M059J (cell line): ENCODE results near the gene TNS1. TPM values are rescaled to one million over a fixed set of nuclear protein-coding genes. Genes with fewer than 3 reads are reported as not detected.

Experiments used
- DNase-seq: peaks from one replicate; pipeline ENCODE4 v3.0.0-alpha.2; 2012; ENCODE audit warnings: low read depth
- total RNA-seq: library from RNA; depleted of rRNA; stranded (reverse); fragments of >200 nt; shearing (Covaris generic); gene quantifications from 2 replicates; pipeline ENCODE4 v1.2.3, GENCODE V29; 2014

Gene TNS1
- total RNA-seq, 1 experiment from 2014 or later, result 2.6 TPM

GRCh38 chr2:217980036-217980435 is 22.8 kb downstream of the TNS1 start:
- no peak for DNase-seq

GRCh38 chr2:217979151-217979811 is 23.5 kb downstream of the TNS1 start:
- no peak for DNase-seq

- no peak for DNase-seq
These were observed 24.2 kb downstream of the TNS1 start for GRCh38 chr2:217978536-217979150.

DNA sequence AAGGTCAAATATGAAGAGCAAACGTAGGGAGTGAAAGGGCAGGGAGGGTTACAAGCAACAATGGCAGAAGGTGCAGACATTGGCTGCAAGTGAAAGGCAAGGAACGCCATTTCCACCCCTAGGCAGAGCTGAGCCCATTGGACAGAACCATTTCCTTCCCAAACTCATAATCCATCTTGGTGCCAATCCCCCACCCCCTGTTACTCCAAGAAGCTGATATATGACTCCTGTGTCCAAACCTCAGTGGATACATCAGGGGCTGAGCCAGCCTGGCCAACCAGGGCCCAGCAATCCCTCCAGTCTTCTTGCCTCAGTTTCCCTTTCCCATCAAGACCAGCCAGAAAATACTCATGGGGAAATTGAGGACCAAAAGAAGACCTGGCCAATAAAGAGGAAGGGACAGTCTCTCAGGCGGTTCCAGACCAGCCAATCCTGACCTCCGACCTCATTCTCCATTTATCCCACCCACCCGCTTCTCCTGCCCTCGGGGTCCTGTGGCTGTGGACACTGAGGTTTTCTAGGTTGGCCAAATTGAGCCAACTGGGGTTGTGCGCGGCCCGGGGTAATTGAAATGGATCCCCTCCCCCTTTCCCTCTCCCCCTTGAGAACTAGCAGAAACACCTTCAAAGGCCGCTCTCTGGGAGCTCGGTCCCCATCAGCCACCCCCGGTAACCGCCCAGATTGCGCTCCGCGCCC is 24.8 kb downstream of the TNS1 start:
- no peak for DNase-seq

DNA sequence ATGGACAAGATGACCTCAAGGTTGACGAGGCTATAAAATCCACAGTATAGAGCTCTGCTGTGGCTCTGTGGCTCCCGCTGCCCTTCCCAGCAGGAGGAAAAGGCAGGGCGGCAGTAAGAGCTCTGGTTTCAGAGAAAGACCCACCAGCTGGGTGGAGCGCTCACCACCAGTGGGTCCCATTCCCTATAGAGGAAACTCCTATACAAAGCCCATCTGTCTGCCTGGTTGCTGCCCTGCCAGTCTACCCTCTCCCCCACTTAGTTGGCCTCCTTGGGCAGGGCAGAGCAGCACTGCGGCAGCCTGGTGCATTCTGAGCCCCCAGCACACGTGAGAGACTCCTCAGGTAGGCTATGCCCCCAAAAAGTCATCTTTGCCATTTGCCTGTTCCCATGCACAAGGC is 26.5 kb downstream of the TNS1 start:
- DNase-seq, result no peak

DNA sequence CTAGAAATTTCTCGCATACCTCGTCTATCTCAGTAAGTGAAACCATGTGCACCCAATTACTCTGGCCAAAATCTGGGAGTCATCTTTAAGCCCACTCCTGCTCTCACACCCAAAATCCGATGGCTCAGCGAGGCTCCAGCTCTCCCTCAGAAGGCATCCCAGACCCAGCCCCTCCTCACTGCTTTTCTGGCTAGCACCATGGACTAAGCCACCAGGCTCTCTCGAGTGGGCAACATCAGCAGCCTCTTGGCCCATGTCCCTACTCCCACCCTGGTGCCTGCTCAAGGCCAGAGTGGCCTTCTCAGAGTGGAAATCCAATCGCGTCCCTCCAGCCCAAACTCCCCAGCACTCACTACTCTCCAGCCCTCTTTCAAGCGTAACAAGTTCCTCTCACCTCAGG is 27.2 kb downstream of the TNS1 start:
- no peak for DNase-seq

DNA sequence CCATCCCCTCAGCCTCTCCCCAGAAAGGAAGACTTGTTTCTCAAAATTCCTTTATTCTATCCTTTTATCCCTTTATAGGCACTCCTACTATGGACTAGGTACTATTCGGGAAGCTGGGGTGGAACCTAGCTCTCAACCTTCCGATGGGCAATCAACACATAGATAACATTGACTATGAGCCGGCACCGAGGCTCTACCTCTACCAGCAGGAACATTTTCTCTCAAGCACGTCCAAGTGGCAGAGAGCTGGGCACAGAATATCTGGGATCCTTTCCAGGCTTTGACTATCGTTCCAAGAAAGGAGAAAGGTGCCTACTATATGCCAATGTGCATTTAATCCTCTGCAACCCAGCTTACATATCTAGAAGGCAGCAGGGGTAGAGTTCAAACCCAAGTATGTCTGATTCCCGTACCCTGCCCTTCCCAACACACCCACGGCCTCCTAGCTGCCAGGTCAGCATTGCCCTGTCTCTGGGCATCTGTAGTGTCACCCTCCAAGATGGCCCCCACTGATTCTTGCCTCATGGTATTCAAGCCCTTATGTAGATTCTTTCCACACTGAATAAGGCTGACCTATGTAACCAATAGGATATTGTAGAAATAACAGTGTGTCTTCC is 28.3 kb downstream of the TNS1 start:
- DNase-seq, result no peak

DNA sequence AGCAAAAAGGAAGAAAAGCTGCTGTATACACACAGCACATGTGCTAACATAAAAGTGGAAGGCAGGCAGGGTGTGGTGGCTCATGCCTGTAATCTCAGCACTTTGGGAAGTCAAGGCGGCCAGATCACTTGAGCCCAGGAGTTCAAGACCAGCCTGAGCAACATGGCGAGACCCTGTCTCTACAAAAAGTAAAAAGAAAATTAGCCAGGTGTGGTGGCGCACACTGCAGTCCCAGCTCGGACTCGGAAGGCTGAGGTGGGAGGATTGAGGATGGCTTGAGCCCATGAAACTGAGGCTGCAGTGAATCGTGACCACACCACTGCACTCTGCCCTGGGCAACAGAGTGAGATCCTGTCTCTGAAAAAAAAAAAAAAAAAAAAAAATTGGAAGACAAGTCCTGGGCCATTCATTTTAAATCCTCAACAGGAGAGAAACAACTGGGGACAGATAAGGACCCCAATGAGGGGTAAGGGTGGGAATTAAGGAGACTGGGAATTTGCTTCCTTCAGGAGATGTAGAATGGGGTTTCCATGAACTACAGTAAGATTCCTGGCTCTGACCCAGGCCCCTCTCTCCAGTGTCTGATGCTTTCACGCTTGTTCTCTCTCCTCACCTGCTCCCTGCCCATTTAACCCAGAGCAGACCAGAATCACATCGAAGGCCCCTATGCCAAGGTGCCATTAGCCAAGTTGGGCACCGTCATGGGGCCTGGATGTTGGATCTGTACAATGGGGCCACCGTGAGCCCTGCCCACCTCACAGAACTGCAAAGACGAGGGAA is 29.6 kb downstream of the TNS1 start:
- no peak for DNase-seq

- DNase-seq, result no peak
These were observed 30.3 kb downstream of the TNS1 start for GRCh38 chr2:217972490-217972889.

- no peak for DNase-seq
These were observed 30.8 kb downstream of the TNS1 start for GRCh38 chr2:217972037-217972436.

GRCh38 chr2:217971166-217971565 is 31.6 kb downstream of the TNS1 start:
- DNase-seq, result no peak

DNA sequence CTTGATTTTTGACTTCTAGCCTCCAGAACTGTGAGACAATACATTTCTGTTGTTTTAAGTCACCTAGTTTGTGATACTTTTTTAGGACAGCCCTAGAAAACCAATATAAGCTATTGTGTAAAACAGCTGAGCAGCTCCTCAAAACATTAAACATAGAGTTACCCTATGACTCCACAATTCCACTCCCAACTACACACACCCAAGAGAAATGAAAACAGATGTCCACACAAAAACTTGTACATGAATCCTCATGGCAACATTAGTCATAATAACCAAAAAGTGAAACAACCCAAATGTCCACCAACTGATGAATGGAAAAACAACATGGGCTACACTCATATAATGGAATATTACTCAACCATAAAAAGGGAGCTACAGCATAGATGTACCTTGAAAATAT is 32.6 kb downstream of the TNS1 start:
- DNase-seq, result no peak

DNA sequence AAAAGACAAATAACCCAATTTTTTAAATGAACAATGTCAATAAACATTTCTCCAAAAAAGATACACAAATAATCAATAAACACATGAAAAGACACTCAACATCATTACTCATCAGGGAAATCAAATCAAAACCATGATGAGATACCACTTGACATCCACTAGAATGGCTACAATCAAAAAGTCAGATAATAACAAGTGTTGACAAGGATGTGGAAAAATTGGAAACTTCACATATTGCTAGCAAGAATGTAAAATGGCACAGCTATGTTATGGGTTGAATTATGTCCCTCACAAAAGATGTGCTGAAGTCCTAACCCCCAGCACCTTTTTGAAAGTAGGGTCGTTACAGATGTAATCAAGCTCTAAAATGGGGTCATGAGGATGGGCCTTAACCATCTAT is 33.2 kb downstream of the TNS1 start:
- no peak for DNase-seq

DNA sequence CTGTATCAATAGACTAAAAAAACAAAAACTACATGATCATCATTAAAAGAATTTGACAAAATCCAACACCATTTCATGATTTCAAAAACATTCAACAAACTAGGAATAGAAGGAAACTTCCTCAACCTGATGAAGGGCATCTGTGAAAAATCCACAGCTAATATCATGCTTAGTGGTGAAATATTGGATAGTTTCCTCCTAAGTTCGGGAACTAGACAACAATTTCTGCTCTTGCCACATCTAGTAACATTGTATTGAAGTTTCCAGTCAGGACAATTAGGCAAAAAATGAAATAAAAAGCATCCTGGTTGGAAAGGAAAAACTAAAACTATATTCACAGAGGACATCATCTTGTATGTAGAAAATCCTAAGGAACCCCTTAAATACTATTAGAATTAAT is 34.8 kb downstream of the TNS1 start:
- no peak for DNase-seq

GRCh38 chr2:217966423-217967070 is 36.2 kb downstream of the TNS1 start:
- no peak for DNase-seq

DNA sequence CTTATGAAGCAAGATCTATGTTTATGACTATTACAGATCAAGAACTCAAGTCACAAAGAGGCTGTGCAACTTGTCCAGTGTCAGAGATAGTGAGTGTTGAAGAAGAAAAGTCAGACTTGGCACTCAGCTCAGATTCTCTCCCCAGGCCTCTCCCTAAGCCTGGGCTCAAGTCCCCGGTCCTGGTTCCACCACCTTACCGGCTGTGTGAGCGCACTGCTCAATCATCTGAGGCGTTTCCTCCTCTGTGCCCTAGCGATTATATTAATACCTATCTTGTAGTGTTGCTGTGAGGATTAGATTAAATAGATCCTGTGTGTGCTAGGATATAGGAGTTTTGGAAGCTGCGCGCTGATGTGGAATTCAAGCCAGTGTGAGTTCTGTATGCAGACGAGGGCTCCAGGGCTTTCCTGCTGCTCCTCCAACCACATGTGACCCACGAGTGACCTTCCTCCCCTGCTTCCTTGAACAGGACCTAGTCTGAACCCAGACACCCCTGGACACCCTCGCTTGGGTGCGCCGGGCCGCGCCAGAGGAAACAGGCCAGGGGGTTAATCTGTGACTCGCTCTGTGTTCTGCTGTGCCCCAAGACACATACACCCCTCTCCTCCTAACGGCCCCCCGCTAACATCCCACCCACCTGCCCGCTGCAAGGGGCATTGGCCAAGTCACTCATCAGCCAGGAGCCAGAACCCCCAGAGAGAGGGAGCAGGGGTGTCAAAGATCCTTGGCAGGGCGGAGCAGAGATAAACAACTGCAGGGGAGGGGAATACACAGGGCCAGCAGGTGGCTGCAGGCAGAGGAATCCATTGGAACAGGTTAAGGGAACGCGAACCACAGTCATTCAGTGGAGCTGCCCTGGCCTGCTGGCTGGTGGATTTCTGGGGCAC is 38.3 kb downstream of the TNS1 start:
- DNase-seq, result no peak

DNA sequence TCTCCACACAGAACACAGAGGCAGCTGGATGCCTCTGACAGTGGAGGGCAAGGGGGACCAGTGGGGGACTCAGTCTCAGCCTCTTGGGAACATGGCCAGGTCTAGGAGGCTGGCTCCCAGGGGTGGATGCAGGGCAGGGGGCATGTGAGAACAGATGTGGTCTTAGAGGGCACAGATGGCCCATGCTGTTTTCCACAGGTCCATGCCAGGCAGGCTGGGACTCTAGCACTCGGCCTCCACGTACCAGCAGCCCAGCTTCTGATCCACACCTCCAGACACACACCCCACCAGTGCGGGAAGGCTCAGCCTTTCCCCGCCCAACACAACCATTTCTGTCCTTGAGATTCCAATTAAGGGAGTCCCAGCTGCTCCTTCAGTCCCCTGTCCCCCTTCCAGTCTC is 42.4 kb downstream of the TNS1 start:
- DNase-seq, result no peak

DNA sequence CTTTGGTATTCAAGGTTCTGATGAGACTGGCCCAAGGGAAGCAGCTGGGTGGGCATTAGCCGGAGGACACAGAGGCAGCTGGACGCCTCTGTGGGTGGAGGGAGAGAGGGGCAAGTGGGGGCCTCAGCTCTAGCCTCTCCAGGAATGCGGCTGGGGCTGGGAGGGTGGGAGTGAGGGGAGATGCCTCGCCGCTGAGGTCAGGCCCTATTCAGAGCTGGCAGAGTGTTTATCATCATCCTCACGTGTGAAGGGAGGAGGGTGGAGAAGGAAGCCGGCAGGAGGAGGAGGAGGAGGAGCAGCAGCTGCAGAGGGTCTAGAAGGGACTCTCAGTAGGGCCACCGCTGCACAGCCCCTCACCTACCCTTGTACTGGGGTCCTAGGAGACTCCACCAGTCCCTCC is 43.1 kb downstream of the TNS1 start:
- DNase-seq, result no peak

GRCh38 chr2:217958884-217959225 is 43.9 kb downstream of the TNS1 start:
- DNase-seq, result no peak

DNA sequence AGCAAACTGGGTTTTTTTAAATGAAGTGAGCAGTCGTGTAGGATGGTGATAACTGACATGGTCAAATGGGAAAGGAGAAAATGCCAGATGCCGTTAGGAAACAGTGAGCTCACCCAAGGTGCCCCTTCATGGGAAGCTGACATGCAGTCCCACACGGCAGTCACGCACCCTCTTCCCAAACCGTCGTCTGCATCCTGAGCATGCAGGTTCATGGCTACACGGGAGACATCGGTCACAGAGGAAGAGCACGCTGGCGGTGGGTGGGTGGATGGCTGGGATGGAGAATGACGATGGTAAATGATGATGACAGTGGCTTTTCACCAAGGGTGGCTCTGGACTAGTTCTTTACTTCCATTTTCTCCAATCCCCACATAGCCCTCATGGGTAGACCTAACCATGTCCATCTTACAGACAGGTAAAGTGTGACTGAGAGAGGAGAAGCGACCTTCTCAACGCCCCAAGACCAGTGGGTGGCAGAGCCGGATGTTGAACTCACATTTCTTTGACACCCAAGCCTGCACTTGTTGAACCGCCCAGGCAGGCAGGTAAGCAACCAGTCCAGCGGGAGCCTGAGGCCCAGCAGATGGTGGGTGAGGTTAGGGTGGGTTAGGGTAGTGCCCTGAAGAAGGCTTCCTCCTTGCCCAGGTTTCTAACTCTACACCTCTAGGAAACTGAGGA is 44.5 kb downstream of the TNS1 start:
- no peak for DNase-seq
